Right lobe of liver (tissue), 6 donors: Measurements from ENCODE around the gene D2HGDH. TPM values are rescaled to one million over a fixed set of nuclear protein-coding genes. Genes with fewer than 3 reads are reported as not detected.
A peak's percentile ranks its signal among the peaks of the same experiment; 100 is the strongest.

Source experiments
- ATAC-seq, 4 donors: fragments of 200-7000 bp; cut with Tn5 transposase; one replicate each; pipeline ENCODE4 v1.9.1; 2020; ENCODE audit warnings: mild to moderate bottlenecking in 4 of 4, moderate library complexity in 4 of 4
- DNase-seq, 3 donors: peaks; one replicate each; pipeline ENCODE4 v3.0.0-alpha.2; 2020
- H3K27ac ChIP-seq, 3 donors: fragments of 200-600 bp; one replicate each; pipeline ENCODE4 v1.8.0; 2022
- H3K27me3 ChIP-seq, 2 donors: fragments of 200-600 bp; one replicate each; pipeline ENCODE4 v1.8.0; 2022
- H3K36me3 ChIP-seq, 4 donors: fragments of 200-600 bp; sonication (generic) in 1 of 4; one replicate each; pipeline versions ENCODE4 v1.5.1 to v1.8.0; 2017 to 2022; ENCODE audit warnings: control low read depth in 1 of 4
- H3K4me1 ChIP-seq, 4 donors: fragments of 200-600 bp; sonication (generic) in 1 of 4; one replicate each; pipeline versions ENCODE4 v1.5.1 to v1.8.0; 2017 to 2022; ENCODE audit warnings: control low read depth in 1 of 4
- H3K4me3 ChIP-seq, 3 donors: fragments of 200-600 bp; one replicate each; pipeline ENCODE4 v1.8.0; 2022
- H3K9me3 ChIP-seq, 4 donors: fragments of 200-600 bp; sonication (generic) in 1 of 4; one replicate each; pipeline versions ENCODE4 v1.5.1 to v1.8.0; 2017 to 2022; ENCODE audit warnings: control low read depth in 1 of 4
- POLR2A ChIP-seq: fragments of 450-650 bp; IDR thresholded peaks from one replicate; pipeline ENCODE4 v1.6.1; 2017; ENCODE audit warnings: antibody characterized with exemption, mild to moderate bottlenecking
- WGBS: methylation state at CpG from one replicate; pipeline ENCODE4 v1.1.6; 2018; ENCODE audit warnings: low coverage, low lambda C conversion rate; ENCODE audit not compliant: insufficient coverage; ENCODE audit errors: missing lambda C conversion rate; 5-methylcytosine and 5-hydroxymethylcytosine counted together
- intact Hi-C, 2 donors: fragments of 100-400 bp; cut with DNase I; formaldehyde crosslinking; loops; one replicate each; pipeline versions ENCODE4 v1.11.2 to v1.14.1; 2022
- total RNA-seq, 6 experiments: library from RNA; depleted of rRNA in 2 of 6; stranded (reverse); fragments of >200 nt in 2 of 6; fragmentation: NEBNext Ultra II Directional in 3 of 6; extraction: Animal tissue kit (Norgen Biotek cat#: 25700) in 3 of 6; gene quantifications; one replicate each; pipeline versions ENCODE4 v1.1.0 to v1.2.4, GENCODE V29; 2016 to 2023
- TF ChIP-seq, protein P1 (sequence below), 4 donors: fragments of 200-600 bp in 3 of 4; fragments of 450-650 bp in 1 of 4; IDR thresholded peaks; one replicate each; pipeline versions ENCODE4 v1.5.1 to v1.8.0; 2016 to 2022; ENCODE audit warnings: antibody characterized with exemption in 4 of 4, mild to moderate bottlenecking in 2 of 4
- donor health status: DM: no; HTN: yes; CAD: no.
- donor health status: DM: no; HTN: no; CAD: no.
- donor health status: DM: no; HTN: no; CAD: no.
- donor health status: DM: no; HTN: yes; CAD: no.
- donor health status: DM: no; HTN: yes; CAD: no.

The D2HGDH gene
- total RNA-seq, 6 experiments from 2014 or later, result 18.9 to 38.6 (median 25.9) TPM

DNA sequence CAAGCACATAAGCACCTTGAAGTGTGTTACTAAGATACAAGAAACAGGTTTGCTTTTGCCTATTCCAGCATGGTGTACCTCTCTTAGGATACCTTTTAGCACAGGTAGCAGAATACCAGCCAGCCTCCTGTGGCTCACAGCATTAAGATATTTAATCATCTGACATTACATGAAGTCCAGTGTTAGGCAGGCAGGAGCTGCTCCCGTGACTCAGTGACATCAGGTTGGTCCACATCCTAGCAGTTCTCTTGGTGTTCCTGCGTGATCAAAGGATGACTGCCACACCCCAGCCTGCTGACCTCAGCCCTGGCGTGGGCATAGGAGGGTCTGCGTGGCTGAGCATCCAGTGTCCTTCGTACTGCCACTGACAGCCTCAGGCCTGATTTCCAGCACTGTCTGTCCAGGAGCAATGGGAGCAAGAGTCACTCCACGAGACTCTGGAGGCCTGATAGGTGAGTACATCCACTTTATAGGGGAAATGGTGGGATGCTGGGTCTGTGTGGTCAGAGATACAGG is 44.2 kb upstream of the D2HGDH start:
- Histone ChIP-seq H3K9me3 (no peaks in the 10 kb centered on the region), H3K4me1 (peaks cover 0 to 15% (median 8%) of the 10 kb centered on the region in 4 donors), H3K27ac (no peak overlapping the region), H3K4me3 (no peak overlapping the region), H3K36me3 (peaks cover 0 to 14% (median 0%) of the 10 kb centered on the region in 4 donors), H3K27me3 (no peaks in the 10 kb centered on the region)
- intact Hi-C loops, result no loop called here
- whole genome bisulfite sequencing, result 14% methylated on average over 1 of the region's 6 CpGs
- no peak for ATAC-seq
- TF ChIP-seq, protein P1, sequence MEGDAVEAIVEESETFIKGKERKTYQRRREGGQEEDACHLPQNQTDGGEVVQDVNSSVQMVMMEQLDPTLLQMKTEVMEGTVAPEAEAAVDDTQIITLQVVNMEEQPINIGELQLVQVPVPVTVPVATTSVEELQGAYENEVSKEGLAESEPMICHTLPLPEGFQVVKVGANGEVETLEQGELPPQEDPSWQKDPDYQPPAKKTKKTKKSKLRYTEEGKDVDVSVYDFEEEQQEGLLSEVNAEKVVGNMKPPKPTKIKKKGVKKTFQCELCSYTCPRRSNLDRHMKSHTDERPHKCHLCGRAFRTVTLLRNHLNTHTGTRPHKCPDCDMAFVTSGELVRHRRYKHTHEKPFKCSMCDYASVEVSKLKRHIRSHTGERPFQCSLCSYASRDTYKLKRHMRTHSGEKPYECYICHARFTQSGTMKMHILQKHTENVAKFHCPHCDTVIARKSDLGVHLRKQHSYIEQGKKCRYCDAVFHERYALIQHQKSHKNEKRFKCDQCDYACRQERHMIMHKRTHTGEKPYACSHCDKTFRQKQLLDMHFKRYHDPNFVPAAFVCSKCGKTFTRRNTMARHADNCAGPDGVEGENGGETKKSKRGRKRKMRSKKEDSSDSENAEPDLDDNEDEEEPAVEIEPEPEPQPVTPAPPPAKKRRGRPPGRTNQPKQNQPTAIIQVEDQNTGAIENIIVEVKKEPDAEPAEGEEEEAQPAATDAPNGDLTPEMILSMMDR (IDR thresholded peaks at IDR 0.05), result no peak
- TF ChIP-seq POLR2A, result no peak
- no peak for DNase-seq

DNA sequence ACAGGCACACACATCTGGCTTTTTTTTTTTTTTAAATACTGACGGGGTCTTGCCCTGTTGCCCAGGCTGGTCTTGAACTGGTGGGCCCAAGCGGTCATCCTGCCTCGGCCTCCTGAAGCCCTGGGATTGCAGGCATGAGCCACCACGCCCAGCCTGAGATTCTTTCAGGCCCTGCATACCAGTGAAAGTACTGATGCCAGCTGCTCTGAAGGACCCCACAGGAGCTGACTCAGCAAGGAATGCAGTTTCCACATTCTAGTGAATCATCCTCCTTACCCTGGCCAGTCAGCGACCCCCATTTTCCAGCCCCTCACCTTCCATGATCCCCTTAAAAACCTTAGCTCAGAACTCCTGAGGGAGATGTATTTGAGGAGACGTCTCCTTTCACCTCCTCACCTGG is 42.0 kb upstream of the D2HGDH start:
- Histone ChIP-seq H3K4me1 (peaks cover 0 to 11% (median 6%) of the 10 kb centered on the region in 4 donors), H3K36me3 (peaks cover 0 to 18% (median 0%) of the 10 kb centered on the region in 4 donors), H3K4me3 (no peak overlapping the region), H3K27me3 (no peaks in the 10 kb centered on the region), H3K9me3 (no peaks in the 10 kb centered on the region), H3K27ac (no peak overlapping the region)
- TF ChIP-seq, protein P1 (IDR thresholded peaks at IDR 0.05), result no peak
- TF ChIP-seq POLR2A, result no peak
- ATAC-seq (no peak), DNase-seq (no peak)
- intact Hi-C loops, result no loop called here
- 89% methylated on average over 3 of the region's 6 CpGs for WGBS

DNA sequence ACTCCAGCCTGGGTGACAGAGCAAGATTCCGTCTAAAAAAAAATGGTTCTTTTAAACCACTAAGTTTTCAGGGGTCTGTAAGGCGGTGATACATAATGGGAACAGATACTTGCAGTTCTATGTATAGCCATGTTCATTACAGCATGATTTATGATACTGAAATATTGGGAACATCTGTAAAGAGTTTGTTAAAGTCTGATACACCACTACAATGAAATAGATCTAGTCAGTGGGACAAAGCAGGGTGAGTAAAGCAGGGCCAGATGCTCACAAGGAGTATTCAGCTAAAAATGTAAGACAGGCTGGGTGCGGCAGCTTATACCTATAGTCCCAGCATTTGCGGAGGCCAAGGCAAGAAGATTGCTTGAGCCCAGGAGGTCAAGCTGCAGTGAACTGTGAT is 38.8 kb upstream of the D2HGDH start:
- no peak for DNase-seq
- no peak overlapping the region for H3K4me3 ChIP-seq
- intact Hi-C loops, result no loop called here
- no peak overlapping the region for H3K27ac ChIP-seq
- no peaks in the 10 kb centered on the region for H3K9me3 ChIP-seq
- no peak for TF ChIP-seq POLR2A
- TF ChIP-seq, protein P1 (IDR thresholded peaks at IDR 0.05), result no peak
- ATAC-seq, result no peak
- H3K27me3 ChIP-seq, result no peaks in the 10 kb centered on the region
- H3K4me1 ChIP-seq, result no peaks in the 10 kb centered on the region
- WGBS, result 98% methylated on average over 3 of the region's 4 CpGs
- H3K36me3 ChIP-seq, result peaks cover 0 to 8% (median 0%) of the 10 kb centered on the region in 4 donors

DNA sequence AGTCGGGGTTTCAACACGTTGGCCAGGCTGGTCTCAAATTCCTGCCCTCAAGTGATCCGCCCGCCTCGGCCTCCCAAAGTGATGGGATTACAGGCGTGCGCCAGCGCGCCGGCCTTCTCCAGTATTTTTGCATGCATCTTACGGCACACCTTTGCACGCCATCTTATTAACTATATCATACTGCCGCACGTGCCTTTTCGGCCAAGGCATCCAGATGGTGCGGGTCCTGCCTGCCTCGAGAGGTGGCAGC is 33.4 kb upstream of the D2HGDH start:
- Histone ChIP-seq H3K4me3 (peak overlapping the region; percentile 95 to 99 (median 96)), H3K9me3 (no peaks in the 10 kb centered on the region), H3K27me3 (no peaks in the 10 kb centered on the region), H3K27ac (peak overlapping the region in 2 of 3 donors; percentile 80 to 86), H3K4me1 (peaks cover 0 to 9% (median 0%) of the 10 kb centered on the region in 4 donors), H3K36me3 (peaks cover 0 to 14% (median 0%) of the 10 kb centered on the region in 4 donors)
- intact Hi-C loops, result no loop called here
- 4% methylated on average over 15 of the region's 17 CpGs for WGBS
- no peak for ATAC-seq
- no peak for DNase-seq
- no peak for TF ChIP-seq POLR2A
- TF ChIP-seq, protein P1 (IDR thresholded peaks at IDR 0.05), result peak; percentile 36 to 57 (median 43)
